ENCODE data around the gene PSMD9. TPM values are rescaled to one million over a fixed set of nuclear protein-coding genes. Genes with fewer than 3 reads are reported as not detected.

Gene PSMD9
- total RNA-seq, 2 experiments from 2014 or later: 89.2 to 142 TPM

- Histone ChIP-seq H3K4me1 (ENCODE audit: insufficient read depth, low read length, poor library complexity, severe bottlenecking) (peaks cover 10% of the 10 kb centered on the region), H3K9me3 (ENCODE audit: low read length) (no peaks in the 10 kb centered on the region), H4K20me1 (ENCODE audit: insufficient read depth, low read length) (no peaks in the 10 kb centered on the region), H3K36me3 (ENCODE audit: insufficient read depth, low read length) (peaks cover 47% of the 10 kb centered on the region), H3K79me2 (ENCODE audit: insufficient read depth, low read depth, low read length) (no peaks in the 10 kb centered on the region), H3K27ac (ENCODE audit: low read depth, low read length, poor library complexity, severe bottlenecking) (no peak overlapping the region), H3K9me2 (ENCODE audit: insufficient read depth, low read length) (no peaks in the 10 kb centered on the region), H3K4me3 (ENCODE audit: low read depth, low read length, poor library complexity, severe bottlenecking) (no peak overlapping the region), H3K4me2 (ENCODE audit: low read length) (no peak overlapping the region), H2AFZ (ENCODE audit: low read length) (no peak overlapping the region)
- POLR2A ChIA-PET: interaction anchor here (0.6 kb wide), 1 partner anchor 224 kb away, joined by 3 read pairs; no protein-coding TSS in a partner anchor
- no peak for DNase-seq (ENCODE audit: low spot score)
- intact Hi-C loops (cut with micrococcal nuclease; ENCODE audit: unreplicated experiment): no loop called here
- no TSS peak for BruUV-seq (replicated peaks)
- CTCF ChIA-PET (ENCODE audit: unreplicated experiment): no interaction called here
- TF ChIP-seq EZH2phosphoT487 (IDR thresholded peaks at IDR 0.05; ENCODE audit: borderline replicate concordance, low read depth, low read length) (no peak), CTCF (conservative IDR thresholded peaks at IDR 0.05; ENCODE audit: low read length) (0 out of 2 replicates have a peak, but pooled peaks have one; percentile 13)
Measured at GRCh38 chr12:121933522-121934308, 45.1 kb downstream of the PSMD9 start.

GRCh38 chr12:121934309-121934664, 45.7 kb downstream of the PSMD9 start:
- no TSS peak for BruUV-seq (replicated peaks)
- CTCF ChIA-PET (ENCODE audit: unreplicated experiment): no interaction called here

More at GRCh38 chr12:121934309-121934664, 45.7 kb downstream of the PSMD9 start:
- no peak for DNase-seq (ENCODE audit: low spot score)
- Histone ChIP-seq H3K4me2 (ENCODE audit: low read length) (no peak overlapping the region), H3K4me1 (ENCODE audit: insufficient read depth, low read length, poor library complexity, severe bottlenecking) (peaks cover 14% of the 10 kb centered on the region), H3K4me3 (ENCODE audit: low read depth, low read length, poor library complexity, severe bottlenecking) (no peak overlapping the region), H3K9me2 (ENCODE audit: insufficient read depth, low read length) (no peaks in the 10 kb centered on the region), H3K36me3 (ENCODE audit: insufficient read depth, low read length) (peaks cover 47% of the 10 kb centered on the region), H2AFZ (ENCODE audit: low read length) (no peak overlapping the region), H3K79me2 (ENCODE audit: insufficient read depth, low read depth, low read length) (no peaks in the 10 kb centered on the region), H4K20me1 (ENCODE audit: insufficient read depth, low read length) (no peaks in the 10 kb centered on the region), H3K9me3 (ENCODE audit: low read length) (no peaks in the 10 kb centered on the region), H3K27ac (ENCODE audit: low read depth, low read length, poor library complexity, severe bottlenecking) (no peak overlapping the region)
- intact Hi-C loops (cut with micrococcal nuclease; ENCODE audit: unreplicated experiment): no loop called here
- TF ChIP-seq CTCF (conservative IDR thresholded peaks at IDR 0.05; ENCODE audit: low read length): no peak
- no peak for TF ChIP-seq EZH2phosphoT487 (IDR thresholded peaks at IDR 0.05; ENCODE audit: borderline replicate concordance, low read depth, low read length)
- POLR2A ChIA-PET: interaction anchor here (0.6 kb wide), 1 partner anchor 224 kb away, joined by 3 read pairs; no protein-coding TSS in a partner anchor
